ENCODE measurements around the gene DOLK. TPM values are rescaled to one million over a fixed set of nuclear protein-coding genes. Genes with fewer than 3 reads are reported as not detected.

DOLK gene
- total RNA-seq, 1 experiment from 2014 or later, result 20.1 TPM

DNA sequence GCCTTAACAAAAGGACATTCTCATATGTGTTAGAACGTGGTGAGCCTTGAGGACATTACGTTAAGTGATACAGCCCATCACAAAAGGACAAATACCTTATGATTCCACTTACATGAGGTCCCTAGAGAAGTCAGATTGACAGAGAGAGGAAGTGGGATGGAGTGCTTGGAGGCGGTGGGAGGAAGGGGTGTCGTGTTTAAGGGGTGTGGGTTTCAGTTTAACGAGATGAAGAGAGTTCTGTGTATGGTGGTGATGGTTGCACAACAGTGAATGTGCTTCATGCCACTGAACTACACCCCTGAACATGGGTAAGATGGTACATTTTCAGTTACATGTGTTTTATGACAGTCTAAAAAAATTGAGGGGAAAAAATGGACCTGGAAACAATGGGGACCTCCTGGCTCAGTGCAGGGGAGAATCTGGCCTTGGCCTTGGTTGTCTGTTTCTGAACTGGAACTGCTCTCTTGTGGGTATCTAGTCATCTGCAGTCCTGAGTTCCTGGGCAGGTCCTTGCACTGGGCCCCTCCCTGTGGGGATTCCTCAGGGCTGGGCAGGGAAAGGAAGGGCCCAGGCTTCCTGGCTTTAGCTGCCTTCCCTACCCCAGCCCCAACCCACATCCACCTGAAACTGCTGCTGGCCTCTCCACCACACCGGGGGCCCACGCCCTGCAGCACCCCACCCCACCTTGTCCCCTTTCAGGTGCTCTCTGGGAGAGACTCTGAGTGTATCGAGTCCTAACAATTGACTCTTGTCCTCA is 47.7 kb downstream of the DOLK start:
- no peak overlapping the region for H4K8ac ChIP-seq (replicated peaks; ENCODE audit: insufficient read length, low read depth, low read length)
- TF ChIP-seq, protein P1, sequence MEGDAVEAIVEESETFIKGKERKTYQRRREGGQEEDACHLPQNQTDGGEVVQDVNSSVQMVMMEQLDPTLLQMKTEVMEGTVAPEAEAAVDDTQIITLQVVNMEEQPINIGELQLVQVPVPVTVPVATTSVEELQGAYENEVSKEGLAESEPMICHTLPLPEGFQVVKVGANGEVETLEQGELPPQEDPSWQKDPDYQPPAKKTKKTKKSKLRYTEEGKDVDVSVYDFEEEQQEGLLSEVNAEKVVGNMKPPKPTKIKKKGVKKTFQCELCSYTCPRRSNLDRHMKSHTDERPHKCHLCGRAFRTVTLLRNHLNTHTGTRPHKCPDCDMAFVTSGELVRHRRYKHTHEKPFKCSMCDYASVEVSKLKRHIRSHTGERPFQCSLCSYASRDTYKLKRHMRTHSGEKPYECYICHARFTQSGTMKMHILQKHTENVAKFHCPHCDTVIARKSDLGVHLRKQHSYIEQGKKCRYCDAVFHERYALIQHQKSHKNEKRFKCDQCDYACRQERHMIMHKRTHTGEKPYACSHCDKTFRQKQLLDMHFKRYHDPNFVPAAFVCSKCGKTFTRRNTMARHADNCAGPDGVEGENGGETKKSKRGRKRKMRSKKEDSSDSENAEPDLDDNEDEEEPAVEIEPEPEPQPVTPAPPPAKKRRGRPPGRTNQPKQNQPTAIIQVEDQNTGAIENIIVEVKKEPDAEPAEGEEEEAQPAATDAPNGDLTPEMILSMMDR (conservative IDR thresholded peaks at IDR 0.05), result no peak
- peaks cover 12 to 30% (median 23%) of the 10 kb centered on the region in 3 experiments for H3K36me3 Mint-ChIP-seq (ENCODE audit: insufficient read depth in 1 of 3, low read depth in 3 of 3)
- no peak overlapping the region for H4K91ac ChIP-seq (ENCODE audit: insufficient read length, low read depth, low read length)
- no peaks in the 10 kb centered on the region for H4K20me1 ChIP-seq (ENCODE audit: control insufficient read depth, insufficient read depth, insufficient read length)
- no peaks in the 10 kb centered on the region for H3K9me3 Mint-ChIP-seq
- no CpG with 5 or more reads among the region's 8 CpGs for WGBS (ENCODE audit: extremely low coverage, insufficient read length, low lambda C conversion rate)
- no peak overlapping the region for H3K18ac ChIP-seq (ENCODE audit: insufficient read length, low read depth, low read length)
- peaks cover 3% of the 10 kb centered on the region; the same call in 1 of the 2 replicates for H3K79me2 ChIP-seq (ENCODE audit: insufficient read depth, low read length)
- H3K23me2 ChIP-seq (ENCODE audit: insufficient read length, low read depth, low read length, poor library complexity, severe bottlenecking), result no peaks in the 10 kb centered on the region
- H2BK15ac ChIP-seq (ENCODE audit: low read depth, low read length), result no peak overlapping the region
- H3K27ac Mint-ChIP-seq, result peak overlapping the region; percentile 16 to 64 (median 63); a peak in 5 of 7 replicates
- no peaks in the 10 kb centered on the region for H3K27me3 Mint-ChIP-seq (ENCODE audit: low read depth)
- no peak overlapping the region for H2BK20ac ChIP-seq (ENCODE audit: low read depth, low read length, poor library complexity, severe bottlenecking)
- H3K4me1 Mint-ChIP-seq, result peaks cover 15 to 24% of the 10 kb centered on the region in 2 experiments
- no peaks in the 10 kb centered on the region for H3K27me3 ChIP-seq (ENCODE audit: insufficient read depth, low read length)
- no peak overlapping the region for H3K27ac ChIP-seq (ENCODE audit: insufficient read length, low read depth, low read length)
- H2BK5ac ChIP-seq (ENCODE audit: insufficient read length, low read length), result no peak overlapping the region
- H2BK12ac ChIP-seq (ENCODE audit: insufficient read length, low read depth, low read length), result no peak overlapping the region
- H2BK120ac ChIP-seq (ENCODE audit: low read depth, low read length, poor library complexity, severe bottlenecking), result no peak overlapping the region
- H3K4me3 Mint-ChIP-seq, result no peak overlapping the region
- H3T11ph ChIP-seq (ENCODE audit: low read length), result no peak overlapping the region
- no peak overlapping the region for H3K4ac ChIP-seq (ENCODE audit: low read depth, low read length)
- no peak overlapping the region for H2AFZ ChIP-seq (ENCODE audit: low read length)
- H3K4me2 ChIP-seq (ENCODE audit: insufficient read depth, insufficient read length, low read length), result no peak overlapping the region
- no peak overlapping the region for H3K14ac ChIP-seq (ENCODE audit: insufficient read depth, low read length)
- no peaks in the 10 kb centered on the region for H3K79me1 ChIP-seq (ENCODE audit: insufficient read depth, low read depth, low read length, poor library complexity, severe bottlenecking)
- H3K4me1 ChIP-seq (ENCODE audit: insufficient read depth, low read length), result no peaks in the 10 kb centered on the region; the same call in 1 of the 2 replicates
- H3K56ac ChIP-seq (ENCODE audit: insufficient read length, low read depth, low read length), result no peak overlapping the region
- DNase-seq, result no peak
- no peak overlapping the region for H3K9ac ChIP-seq (ENCODE audit: extremely low read depth, insufficient read length, low read length)
- no peak overlapping the region for H4K5ac ChIP-seq (ENCODE audit: insufficient read length, low read depth, low read length)
- no peak overlapping the region for H2AK5ac ChIP-seq (ENCODE audit: insufficient read length, low read length)
- H3K23ac ChIP-seq (ENCODE audit: insufficient read length, low read depth, low read length), result no peak overlapping the region
- H3K9me3 ChIP-seq (ENCODE audit: control insufficient read depth, low read depth, low read length), result no peaks in the 10 kb centered on the region
